ENCODE results near the gene ITGA4.
"Not testable (repeated sequence)": the region's sequence is repeated elsewhere in the genome, so short reads cannot be mapped to it uniquely, and the experiment has no call there.

Gene ITGA4

GRCh38 chr2:181457121-181457740, at the start of gene ITGA4:
Gene ITGA4, plus strand, starts transcription at chr2:181457386. Its CDS starts 269 bp downstream, at chr2:181457655.
- DNase-seq: peak; percentile 32

GRCh38 chr2:181408861-181409260, 48.3 kb upstream of the ITGA4 start:
- peak; percentile 71 for DNase-seq

- DNase-seq: no peak
These were observed 45.9 kb upstream of the ITGA4 start for GRCh38 chr2:181411105-181411849.

- no peak for DNase-seq
These were observed 37.9 kb upstream of the ITGA4 start for GRCh38 chr2:181419129-181419855.

- DNase-seq: no peak
These were observed 36.7 kb upstream of the ITGA4 start for GRCh38 chr2:181420259-181421130.

- no peak for DNase-seq
These were observed 36.1 kb upstream of the ITGA4 start for GRCh38 chr2:181421131-181421458.

GRCh38 chr2:181421464-181421863, 35.7 kb upstream of the ITGA4 start:
- DNase-seq: no peak

GRCh38 chr2:181426672-181427071, 30.5 kb upstream of the ITGA4 start:
- DNase-seq: peak; percentile 97

GRCh38 chr2:181430406-181431118, 26.6 kb upstream of the ITGA4 start:
- DNase-seq: no peak

GRCh38 chr2:181431674-181432073, 25.5 kb upstream of the ITGA4 start:
- no peak for DNase-seq

GRCh38 chr2:181438261-181438660, 18.9 kb upstream of the ITGA4 start:
- no peak for DNase-seq

GRCh38 chr2:181440344-181440743, 16.8 kb upstream of the ITGA4 start:
- DNase-seq: no peak

GRCh38 chr2:181440919-181441318, 16.3 kb upstream of the ITGA4 start:
- DNase-seq: no peak

GRCh38 chr2:181441670-181442069, 15.5 kb upstream of the ITGA4 start:
- no peak for DNase-seq

- no peak for DNase-seq
These were observed 12.5 kb upstream of the ITGA4 start for GRCh38 chr2:181444654-181445053.

GRCh38 chr2:181446985-181447384, 10.2 kb upstream of the ITGA4 start:
- DNase-seq: no peak

GRCh38 chr2:181449278-181449677, 7.9 kb upstream of the ITGA4 start:
- not testable (repeated sequence) for DNase-seq

GRCh38 chr2:181454686-181455450, 2.3 kb upstream of the ITGA4 start:
- DNase-seq: no peak

GRCh38 chr2:181456660-181457120, 496 bp upstream of the ITGA4 start:
- DNase-seq: no peak

GRCh38 chr2:181457741-181458425, 697 bp downstream of the ITGA4 start:
- no peak for DNase-seq

- no peak for DNase-seq
These were observed 1.7 kb downstream of the ITGA4 start for GRCh38 chr2:181458871-181459270.

All from NCI-H748 treated with DMSO at 0.1 percent for 48 hours (cell line).